H9 (cell line): ENCODE measurements around the gene CATSPERZ. TPM values are rescaled to one million over a fixed set of nuclear protein-coding genes. Genes with fewer than 3 reads are reported as not detected.

ENCODE experiments used
- DNase-seq: peaks from one replicate; pipeline ENCODE4 v3.0.0-alpha.2; 2017
- H2AFZ ChIP-seq: one replicate; pipeline ENCODE4 v1.6.1; 2013; ENCODE audit warnings: mild to moderate bottlenecking, low read length, control low read depth, moderate library complexity
- H2AK5ac ChIP-seq: 2 replicates; pipeline ENCODE4 v1.6.1; 2013; ENCODE audit warnings: low read length, control low read depth, mixed read lengths; ENCODE audit not compliant: insufficient read length
- H2BK120ac ChIP-seq: one replicate; pipeline ENCODE4 v1.6.1; 2013; ENCODE audit warnings: low read depth, mild to moderate bottlenecking, low read length, control low read depth, inconsistent platforms; ENCODE audit not compliant: poor library complexity, severe bottlenecking
- H2BK12ac ChIP-seq: 2 replicates; pipeline ENCODE4 v1.6.1; 2013; ENCODE audit warnings: low read length, control low read depth, mixed read lengths, low read depth; ENCODE audit not compliant: insufficient read length
- H2BK15ac ChIP-seq: 2 replicates; pipeline ENCODE4 v1.6.1; 2013; ENCODE audit warnings: low read depth, low read length, control low read depth
- H2BK20ac ChIP-seq: one replicate; pipeline ENCODE4 v1.6.1; 2013; ENCODE audit warnings: low read depth, mild to moderate bottlenecking, low read length, control low read depth, inconsistent platforms; ENCODE audit not compliant: poor library complexity, severe bottlenecking
- H2BK5ac ChIP-seq: 2 replicates; pipeline ENCODE4 v1.6.1; 2013; ENCODE audit warnings: low read length, control low read depth, mixed read lengths; ENCODE audit not compliant: insufficient read length
- H3K14ac ChIP-seq: 2 replicates; pipeline ENCODE4 v1.6.1; 2013; ENCODE audit warnings: low read length, control low read depth; ENCODE audit not compliant: insufficient read depth
- H3K18ac ChIP-seq: 2 replicates; pipeline ENCODE4 v1.6.1; 2013; ENCODE audit warnings: low read depth, mild to moderate bottlenecking, mixed read lengths, low read length, control low read depth; ENCODE audit not compliant: insufficient read length
- H3K23ac ChIP-seq: 2 replicates; pipeline ENCODE4 v1.6.1; 2013; ENCODE audit warnings: low read length, control low read depth, mixed read lengths, low read depth; ENCODE audit not compliant: insufficient read length
- H3K23me2 ChIP-seq: 2 replicates; pipeline ENCODE4 v1.6.1; 2013; ENCODE audit warnings: low read depth, mild to moderate bottlenecking, mixed read lengths, low read length, control low read depth; ENCODE audit not compliant: insufficient read length, poor library complexity, severe bottlenecking
- H3K27ac ChIP-seq: 2 replicates; pipeline ENCODE4 v1.5.1; 2013; ENCODE audit warnings: low read length, control low read depth, mixed read lengths, low read depth; ENCODE audit not compliant: insufficient read length
- H3K27me3 ChIP-seq: 2 replicates; pipeline ENCODE4 v1.6.1; 2013; ENCODE audit warnings: low read length, control low read depth, inconsistent platforms; ENCODE audit not compliant: insufficient read depth
- H3K4ac ChIP-seq: 2 replicates; pipeline ENCODE4 v1.6.1; 2013; ENCODE audit warnings: low read depth, mild to moderate bottlenecking, control low read depth, inconsistent platforms, low read length, moderate library complexity
- H3K4me1 ChIP-seq: 2 replicates; pipeline ENCODE4 v1.6.1; 2013; ENCODE audit warnings: low read length, control low read depth, inconsistent platforms; ENCODE audit not compliant: insufficient read depth
- H3K4me2 ChIP-seq: 2 replicates; pipeline ENCODE4 v1.6.1; 2013; ENCODE audit warnings: low read length, control low read depth, mixed read lengths; ENCODE audit not compliant: insufficient read length, insufficient read depth
- H3K56ac ChIP-seq: 2 replicates; pipeline ENCODE4 v1.6.1; 2013; ENCODE audit warnings: low read depth, mild to moderate bottlenecking, mixed read lengths, low read length, control low read depth; ENCODE audit not compliant: insufficient read length
- H3K79me1 ChIP-seq: 2 replicates; pipeline ENCODE4 v1.6.1; 2013; ENCODE audit warnings: low read depth, mild to moderate bottlenecking, moderate library complexity, low read length, control low read depth, inconsistent platforms; ENCODE audit not compliant: insufficient read depth, poor library complexity, severe bottlenecking
- H3K79me2 ChIP-seq: 2 replicates; pipeline ENCODE4 v1.6.1; 2013; ENCODE audit warnings: low read length, control low read depth, inconsistent platforms; ENCODE audit not compliant: insufficient read depth
- H3K9ac ChIP-seq: 2 replicates; pipeline ENCODE4 v1.6.1; 2013; ENCODE audit warnings: low read length, control low read depth, mixed read lengths; ENCODE audit not compliant: insufficient read length; ENCODE audit errors: extremely low read depth
- H3K9me3 ChIP-seq: one replicate; pipeline ENCODE4 v1.6.1; 2013; ENCODE audit warnings: low read depth, low read length, inconsistent platforms; ENCODE audit not compliant: control insufficient read depth
- H3T11ph ChIP-seq: one replicate; pipeline ENCODE4 v1.6.1; 2013; ENCODE audit warnings: mild to moderate bottlenecking, low read length, control low read depth, inconsistent platforms
- H4K20me1 ChIP-seq: one replicate; pipeline ENCODE4 v1.6.1; 2013; ENCODE audit not compliant: control insufficient read depth, insufficient read length, insufficient read depth
- H4K5ac ChIP-seq: 2 replicates; pipeline ENCODE4 v1.6.1; 2013; ENCODE audit warnings: low read depth, mild to moderate bottlenecking, mixed read lengths, low read length, control low read depth; ENCODE audit not compliant: insufficient read length
- H4K8ac ChIP-seq: replicated peaks from 2 replicates; pipeline ENCODE4 v1.6.1; 2013; ENCODE audit warnings: low read length, control low read depth, mixed read lengths, low read depth; ENCODE audit not compliant: insufficient read length
- H4K91ac ChIP-seq: 2 replicates; pipeline ENCODE4 v1.6.1; 2013; ENCODE audit warnings: low read depth, mild to moderate bottlenecking, moderate library complexity, mixed read lengths, low read length, control low read depth; ENCODE audit not compliant: insufficient read length
- H3K27ac Mint-ChIP-seq, 3 experiments: 2 replicates in 2 of 3; 3 replicates in 1 of 3; pipeline ENCODE4 v1.8.0; 2020 to 2021; ENCODE audit warnings: mixed read lengths in 3 of 3, mild to moderate bottlenecking in 1 of 3, moderate library complexity in 1 of 3
- H3K27me3 Mint-ChIP-seq: 2 replicates; pipeline ENCODE4 v1.8.0; 2021; ENCODE audit warnings: low read depth, mild to moderate bottlenecking, moderate library complexity, mixed read lengths
- H3K36me3 Mint-ChIP-seq, 3 experiments: 2 replicates in 2 of 3; 3 replicates in 1 of 3; pipeline ENCODE4 v1.8.0; 2020 to 2021; ENCODE audit warnings: low read depth in 3 of 3, mixed read lengths in 3 of 3; ENCODE audit not compliant: insufficient read depth in 1 of 3
- H3K4me1 Mint-ChIP-seq, 2 experiments: 2 replicates each; pipeline ENCODE4 v1.8.0; 2020; ENCODE audit warnings: mixed read lengths in 2 of 2
- H3K4me3 Mint-ChIP-seq, 2 experiments: 2 replicates in 1 of 2; 3 replicates in 1 of 2; pipeline ENCODE4 v1.8.0; 2020 to 2021; ENCODE audit warnings: mild to moderate bottlenecking in 2 of 2, mixed read lengths in 2 of 2, moderate library complexity in 1 of 2
- H3K9me3 Mint-ChIP-seq, 2 experiments: 2 replicates in 1 of 2; 3 replicates in 1 of 2; pipeline ENCODE4 v1.8.0; 2020; ENCODE audit warnings: mild to moderate bottlenecking in 2 of 2, mixed read lengths in 2 of 2, moderate library complexity in 1 of 2
- CTCF ChIP-seq: fragments of 200-600 bp; sonication (generic); conservative IDR thresholded peaks from 3 replicates; pipeline ENCODE4 v1.8.0; 2021; ENCODE audit warnings: antibody characterized with exemption, mild to moderate bottlenecking
- WGBS: extraction: QIAGEN DNeasy Blood & Tissue Kit; methylation state at CpG from one replicate; pipeline ENCODE4 v1.1.7; 2013; ENCODE audit warnings: missing lambda C conversion rate, low lambda C conversion rate, mixed read lengths; ENCODE audit not compliant: insufficient read length; ENCODE audit errors: extremely low coverage; 5-methylcytosine and 5-hydroxymethylcytosine counted together
- total RNA-seq: library from RNA; stranded (reverse); gene quantifications from 2 replicates; pipeline ENCODE4 v1.2.1, GENCODE V29; 2021

CATSPERZ gene
- total RNA-seq, 1 experiment from 2014 or later = 0.92 TPM

DNA sequence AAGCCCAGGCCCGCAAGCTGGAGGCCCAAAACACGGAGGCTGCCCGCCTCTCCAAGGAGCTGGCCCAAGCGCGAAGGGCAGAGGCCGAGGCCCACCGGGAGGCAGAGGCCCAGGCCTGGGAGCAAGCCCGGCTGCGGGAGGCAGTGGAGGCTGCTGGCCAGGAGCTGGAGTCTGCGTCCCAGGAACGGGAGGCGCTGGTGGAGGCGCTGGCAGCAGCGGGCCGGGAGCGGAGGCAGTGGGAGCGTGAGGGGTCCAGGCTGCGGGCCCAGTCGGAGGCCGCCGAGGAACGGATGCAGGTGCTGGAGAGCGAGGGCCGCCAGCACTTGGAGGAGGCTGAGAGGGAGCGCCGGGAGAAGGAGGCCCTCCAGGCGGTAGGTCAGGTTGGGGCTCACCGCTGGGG, 44.6 kb downstream of the CATSPERZ start:
- Histone ChIP-seq H3K9ac (no peak overlapping the region), H3K18ac (no peak overlapping the region)
- H3K4me3 Mint-ChIP-seq = no peak overlapping the region

More for the DNA sequence above, 44.6 kb downstream of the CATSPERZ start:
- Histone ChIP-seq H2AFZ (no peak overlapping the region), H3K27ac (no peak overlapping the region), H3K23ac (no peak overlapping the region), H3K23me2 (peaks cover 17% of the 10 kb centered on the region), H4K5ac (no peak overlapping the region), H2BK12ac (no peak overlapping the region), H3K56ac (no peak overlapping the region), H2BK120ac (no peak overlapping the region), H3K14ac (no peak overlapping the region), H2BK20ac (no peak overlapping the region), H3T11ph (no peak overlapping the region), H4K8ac (no peak overlapping the region), H2BK5ac (no peak overlapping the region), H3K4me2 (no peak overlapping the region), H2AK5ac (no peak overlapping the region), H3K79me2 (no peaks in the 10 kb centered on the region), H3K4me1 (peaks cover 2% of the 10 kb centered on the region; the same call in 1 of the 2 replicates), H4K91ac (no peak overlapping the region), H3K4ac (no peak overlapping the region), H4K20me1 (peaks cover 3% of the 10 kb centered on the region), H3K9me3 (no peaks in the 10 kb centered on the region), H2BK15ac (no peak overlapping the region; the same call in 1 of the 2 replicates), H3K79me1 (no peaks in the 10 kb centered on the region), H3K27me3 (no peaks in the 10 kb centered on the region)
- 0 out of 7 replicates have a peak, but pooled peaks cover 0 to 2% (median 0%) of the 10 kb centered on the region in 3 experiments for H3K36me3 Mint-ChIP-seq
- H3K9me3 Mint-ChIP-seq = no peaks in the 10 kb centered on the region
- peak; percentile 29 for DNase-seq
- no peak overlapping the region for H3K27ac Mint-ChIP-seq
- TF ChIP-seq CTCF = no peak
- H3K4me1 Mint-ChIP-seq = peaks cover 9 to 38% of the 10 kb centered on the region in 2 experiments
- H3K27me3 Mint-ChIP-seq = peaks cover 11% of the 10 kb centered on the region
- no CpG with 5 or more reads among the region's 28 CpGs for WGBS
